Subcutaneous abdominal adipose tissue (tissue), 5 donors: ENCODE measurements around the gene CEP83.
A peak's percentile ranks its signal among the peaks of the same experiment; 100 is the strongest.

Experiments used
- H3K27ac ChIP-seq: one replicate; pipeline ENCODE4 v1.7.0; 2013; ENCODE audit warnings: low read depth, mild to moderate bottlenecking, inconsistent platforms, low read length, moderate library complexity
- H3K27me3 ChIP-seq, 5 donors: one replicate each; pipeline ENCODE4 v1.7.0; 2013; ENCODE audit warnings: low read length in 5 of 5, inconsistent platforms in 1 of 5; ENCODE audit not compliant: control insufficient read depth in 5 of 5, insufficient read depth in 4 of 5
- H3K36me3 ChIP-seq, 5 donors: one replicate each; pipeline ENCODE4 v1.7.0; 2013; ENCODE audit warnings: low read length in 5 of 5; ENCODE audit not compliant: control insufficient read depth in 5 of 5, insufficient read depth in 5 of 5
- H3K4me1 ChIP-seq, 5 donors: one replicate each; pipeline ENCODE4 v1.7.0; 2013; ENCODE audit warnings: low read length in 5 of 5, mild to moderate bottlenecking in 3 of 5, moderate library complexity in 1 of 5; ENCODE audit not compliant: control insufficient read depth in 5 of 5, insufficient read depth in 5 of 5
- H3K4me3 ChIP-seq, 5 donors: one replicate each; pipeline ENCODE4 v1.7.0; 2013; ENCODE audit warnings: low read length in 5 of 5, low read depth in 1 of 5
- H3K9ac ChIP-seq, 5 donors: one replicate each; pipeline ENCODE4 v1.7.0; 2013; ENCODE audit warnings: low read length in 5 of 5, mild to moderate bottlenecking in 4 of 5, moderate library complexity in 3 of 5
- H3K9me3 ChIP-seq, 5 donors: one replicate each; pipeline ENCODE4 v1.7.0; 2013; ENCODE audit warnings: low read length in 5 of 5; ENCODE audit not compliant: control insufficient read depth in 5 of 5
- donor health status: healthy.
- donor health status: healthy.
- donor health status: healthy.
- donor health status: healthy.
- donor health status: healthy.

Gene CEP83

DNA sequence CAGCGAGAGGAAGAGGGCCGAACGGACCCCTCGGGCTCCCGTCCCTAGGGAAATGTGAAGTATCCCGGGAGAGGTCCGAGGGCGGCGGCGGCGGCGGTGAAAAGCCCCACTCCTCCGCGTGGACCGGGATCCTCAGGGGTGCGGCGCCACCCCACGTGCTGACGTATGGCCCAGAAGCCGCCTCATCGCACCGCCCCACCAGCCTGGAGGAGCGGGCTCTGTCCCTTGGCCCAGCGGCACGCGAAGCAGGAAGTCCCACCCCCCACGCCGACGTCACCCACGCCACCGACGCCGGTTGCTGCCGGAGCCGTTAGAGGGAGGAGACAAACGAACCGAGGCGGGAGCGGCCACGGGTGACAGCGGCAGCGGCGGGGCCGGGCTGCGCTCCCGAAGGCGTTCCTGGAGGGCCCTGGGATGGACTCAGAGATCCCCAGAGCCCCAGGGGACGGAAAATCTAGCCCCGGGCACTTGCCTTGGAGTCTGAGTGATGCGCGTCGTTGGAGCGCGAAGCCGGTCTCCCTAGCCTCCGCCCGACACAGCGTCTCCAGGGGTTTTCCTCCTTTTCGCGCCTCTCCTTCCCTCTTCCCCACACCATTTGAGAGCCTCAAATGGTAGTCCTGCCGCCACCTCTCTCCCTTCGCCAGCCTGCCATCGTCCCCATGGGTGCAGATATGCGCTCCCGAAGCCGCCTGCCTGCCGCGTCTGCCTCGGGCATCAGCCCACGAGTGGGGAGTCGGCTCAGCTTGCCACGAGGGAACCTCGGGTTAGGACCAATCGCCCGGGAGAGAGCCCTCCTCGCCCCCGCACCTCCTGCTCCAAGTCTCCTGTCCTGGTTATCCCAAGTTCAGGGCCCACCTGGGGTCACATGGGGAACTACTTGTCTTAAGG is at the start of gene CEP83:
Gene CEP83 (minus strand): TSS at position 140 of the 888 bp plus-strand sequence. CDS start 47,377 bp downstream, outside the sequence.
- Histone ChIP-seq H3K9ac (peak within 1 kb of the TSS; percentile 70 to 91 (median 88)), H3K27me3 (no peaks in the 10 kb centered on the region), H3K4me3 (peak within 1 kb of the TSS; percentile 76 to 96 (median 89)), H3K9me3 (no peaks in the 10 kb centered on the region), H3K27ac (peak within 1 kb of the TSS; percentile 90), H3K4me1 (peaks cover 3 to 19% (median 16%) of the 10 kb centered on the region in 5 donors), H3K36me3 (no peaks in the 10 kb centered on the region)

DNA sequence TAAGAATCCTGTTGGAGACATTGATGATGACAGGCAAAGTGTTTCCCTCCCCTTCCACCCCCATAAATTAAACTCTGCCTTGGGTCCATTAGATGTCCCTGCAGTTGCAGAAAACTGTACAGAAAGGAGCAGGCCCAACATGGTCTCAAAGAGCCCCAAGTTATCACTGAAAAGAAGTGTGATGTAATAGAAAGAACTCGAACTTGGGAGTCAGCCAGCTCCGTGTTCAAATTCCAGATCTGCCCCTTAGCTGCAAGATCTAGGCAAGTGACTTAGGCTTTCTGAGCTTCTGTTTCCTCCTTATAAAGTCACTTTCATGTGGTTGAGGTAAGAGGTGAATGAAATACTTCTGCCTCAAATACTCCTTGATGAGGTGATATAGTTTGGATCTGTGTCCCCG is 49.6 kb upstream of the CEP83 start:
- no peaks in the 10 kb centered on the region for H3K27me3 ChIP-seq
- H3K4me3 ChIP-seq, result no peak overlapping the region
- no peaks in the 10 kb centered on the region for H3K4me1 ChIP-seq
- no peak overlapping the region for H3K9ac ChIP-seq
- no peaks in the 10 kb centered on the region for H3K9me3 ChIP-seq
- no peak overlapping the region for H3K27ac ChIP-seq
- H3K36me3 ChIP-seq, result no peaks in the 10 kb centered on the region

DNA sequence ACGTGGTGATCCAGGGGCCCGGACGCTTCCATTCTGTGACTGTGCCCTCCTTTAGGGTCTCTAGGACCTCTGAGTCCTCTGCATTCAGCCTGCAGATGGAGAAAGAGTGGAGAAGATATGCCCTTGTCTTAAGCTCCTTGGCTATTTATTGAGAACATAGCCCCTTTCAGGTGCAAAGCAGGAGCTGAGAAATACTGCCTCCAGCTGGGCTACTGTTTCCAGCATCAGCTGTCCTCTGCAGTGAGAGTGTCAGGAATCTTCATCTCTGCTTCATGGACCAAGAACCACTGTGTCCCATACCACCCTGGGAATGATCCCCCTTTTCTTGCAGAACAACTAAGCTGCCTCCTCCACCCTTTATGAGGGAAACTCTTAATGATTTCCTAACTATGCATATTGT is 47.8 kb upstream of the CEP83 start:
- Histone ChIP-seq H3K9ac (no peak overlapping the region), H3K27me3 (no peaks in the 10 kb centered on the region), H3K36me3 (no peaks in the 10 kb centered on the region), H3K4me1 (no peaks in the 10 kb centered on the region), H3K9me3 (peaks cover 0 to 4% (median 0%) of the 10 kb centered on the region in 5 donors), H3K27ac (no peak overlapping the region), H3K4me3 (no peak overlapping the region)

- no peak overlapping the region for H3K4me3 ChIP-seq
- H3K9me3 ChIP-seq, result peaks cover 0 to 5% (median 0%) of the 10 kb centered on the region in 5 donors
- no peak overlapping the region for H3K9ac ChIP-seq
- no peaks in the 10 kb centered on the region for H3K4me1 ChIP-seq
- H3K27ac ChIP-seq, result no peak overlapping the region
- H3K27me3 ChIP-seq, result no peaks in the 10 kb centered on the region
- H3K36me3 ChIP-seq, result no peaks in the 10 kb centered on the region
Observed at GRCh38 chr12:94504386-94504785, 44.7 kb upstream of the CEP83 start.

DNA sequence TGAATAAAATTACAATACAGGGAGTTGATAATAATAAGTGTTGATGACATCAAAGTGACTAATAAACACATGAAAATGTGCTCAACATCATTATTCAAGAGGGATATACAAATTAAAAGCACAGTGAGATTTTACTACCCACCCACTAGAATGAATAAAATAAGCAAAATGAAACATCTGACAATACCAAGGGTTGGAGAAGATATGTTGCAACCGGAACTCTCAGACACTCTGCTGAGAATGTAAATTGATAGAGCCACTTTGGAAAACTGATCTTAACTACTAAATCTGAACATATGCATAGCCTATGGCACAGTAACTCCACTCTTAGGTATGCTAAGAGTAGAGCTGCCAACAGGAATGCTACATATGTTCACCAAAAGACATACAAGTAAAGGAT is 44.0 kb upstream of the CEP83 start:
- Histone ChIP-seq H3K4me3 (no peak overlapping the region), H3K36me3 (no peaks in the 10 kb centered on the region), H3K27ac (no peak overlapping the region)

GRCh38 chr12:94500831-94501567 is 41.3 kb upstream of the CEP83 start:
- Histone ChIP-seq H3K9ac (no peak overlapping the region), H3K27me3 (no peaks in the 10 kb centered on the region), H3K27ac (no peak overlapping the region), H3K9me3 (peaks cover 0 to 5% (median 0%) of the 10 kb centered on the region in 5 donors), H3K4me3 (no peak overlapping the region), H3K4me1 (no peaks in the 10 kb centered on the region), H3K36me3 (no peaks in the 10 kb centered on the region)

More for the DNA sequence above, 44.0 kb upstream of the CEP83 start:
- Histone ChIP-seq H3K9me3 (peaks cover 0 to 5% (median 0%) of the 10 kb centered on the region in 5 donors), H3K9ac (no peak overlapping the region), H3K27me3 (no peaks in the 10 kb centered on the region), H3K4me1 (no peaks in the 10 kb centered on the region)

GRCh38 chr12:94498698-94499097 is 39.0 kb upstream of the CEP83 start:
- H3K27ac ChIP-seq, result no peak overlapping the region
- peaks cover 0 to 5% (median 0%) of the 10 kb centered on the region in 5 donors for H3K9me3 ChIP-seq
- no peak overlapping the region for H3K9ac ChIP-seq
- H3K4me3 ChIP-seq, result no peak overlapping the region
- H3K36me3 ChIP-seq, result no peaks in the 10 kb centered on the region
- no peaks in the 10 kb centered on the region for H3K27me3 ChIP-seq
- peaks cover 0 to 5% (median 0%) of the 10 kb centered on the region in 5 donors for H3K4me1 ChIP-seq

- Histone ChIP-seq H3K36me3 (no peaks in the 10 kb centered on the region), H3K4me3 (no peak overlapping the region), H3K9me3 (peaks cover 0 to 5% (median 0%) of the 10 kb centered on the region in 5 donors), H3K27me3 (no peaks in the 10 kb centered on the region), H3K9ac (no peak overlapping the region), H3K4me1 (peaks cover 0 to 5% (median 0%) of the 10 kb centered on the region in 5 donors), H3K27ac (no peak overlapping the region)
Observed at GRCh38 chr12:94498073-94498472, 38.4 kb upstream of the CEP83 start.

DNA sequence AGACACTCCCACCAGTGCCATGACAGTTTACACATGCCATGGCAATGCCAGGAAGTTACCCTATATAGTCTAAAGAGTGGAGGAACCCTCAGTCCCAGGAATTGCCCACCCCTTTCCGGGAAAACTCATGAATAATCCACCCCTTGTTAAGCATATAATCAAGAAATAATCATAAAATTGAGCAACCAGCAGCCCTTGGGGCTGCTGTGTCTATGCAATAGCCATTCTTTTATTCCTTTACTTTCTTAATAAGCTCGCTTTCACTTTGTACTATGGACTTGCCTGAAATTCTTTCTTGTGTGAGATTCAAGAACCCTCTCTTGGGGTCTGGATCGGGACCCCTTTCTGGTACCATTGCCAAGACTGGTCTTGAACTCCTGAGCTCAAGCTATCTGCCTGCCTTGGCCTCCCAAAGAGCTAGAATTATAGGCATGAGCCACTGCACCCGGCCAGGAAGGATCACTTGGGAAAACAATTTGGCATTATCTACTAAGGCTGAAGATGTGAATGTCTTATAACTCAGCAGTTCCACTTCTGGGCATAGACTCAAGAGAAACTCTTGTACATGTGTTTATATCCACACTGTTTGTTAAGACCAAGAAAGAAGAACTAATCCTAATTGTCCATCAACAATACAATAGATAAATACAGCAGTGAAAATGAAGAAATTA is 35.9 kb upstream of the CEP83 start:
- Histone ChIP-seq H3K27me3 (no peaks in the 10 kb centered on the region), H3K36me3 (no peaks in the 10 kb centered on the region), H3K9ac (no peak overlapping the region), H3K4me1 (peaks cover 0 to 5% (median 0%) of the 10 kb centered on the region in 5 donors), H3K27ac (no peak overlapping the region), H3K4me3 (no peak overlapping the region), H3K9me3 (no peaks in the 10 kb centered on the region)
